ENCODE measurements around the gene RFC3. TPM values are rescaled to one million over a fixed set of nuclear protein-coding genes. Genes with fewer than 3 reads are reported as not detected.

The RFC3 gene
- total and polyA plus RNA-seq, 10 donors = 3.6 to 25.7 (median 9.9) TPM

DNA sequence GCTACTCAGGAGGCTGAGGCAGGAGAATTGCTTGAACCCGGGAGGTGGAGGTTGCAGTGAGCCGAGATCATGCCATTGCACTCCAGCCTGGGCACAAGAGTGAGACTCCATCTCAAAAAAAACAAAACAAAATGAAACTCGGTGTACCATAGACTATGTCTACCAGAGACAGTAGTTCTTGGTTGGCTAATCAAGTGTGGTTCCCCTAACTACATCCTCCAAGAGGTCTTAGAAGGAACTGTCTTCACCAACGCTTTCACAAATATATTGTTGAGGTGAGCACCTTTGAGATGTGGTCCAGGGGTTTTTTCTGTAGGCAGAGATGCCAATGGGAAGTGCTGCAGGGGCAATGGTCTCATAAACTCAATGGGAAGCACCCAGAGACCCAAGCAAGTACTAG lies 48.0 kb downstream of the RFC3 start:
- no peaks in the 10 kb centered on the region for H3K9me3 ChIP-seq
- intact Hi-C loops (cut with DNase I; ENCODE audit: low total_unique reads) = no loop called here
- no peaks in the 10 kb centered on the region for H3K36me3 ChIP-seq
- no peak overlapping the region for H3K27ac ChIP-seq
- DNase-seq = no peak
- no peak overlapping the region for H3K4me3 ChIP-seq
- H3K27me3 ChIP-seq (replicated peaks in 1 of 7) = no peaks in the 10 kb centered on the region
- TF ChIP-seq, protein P1, sequence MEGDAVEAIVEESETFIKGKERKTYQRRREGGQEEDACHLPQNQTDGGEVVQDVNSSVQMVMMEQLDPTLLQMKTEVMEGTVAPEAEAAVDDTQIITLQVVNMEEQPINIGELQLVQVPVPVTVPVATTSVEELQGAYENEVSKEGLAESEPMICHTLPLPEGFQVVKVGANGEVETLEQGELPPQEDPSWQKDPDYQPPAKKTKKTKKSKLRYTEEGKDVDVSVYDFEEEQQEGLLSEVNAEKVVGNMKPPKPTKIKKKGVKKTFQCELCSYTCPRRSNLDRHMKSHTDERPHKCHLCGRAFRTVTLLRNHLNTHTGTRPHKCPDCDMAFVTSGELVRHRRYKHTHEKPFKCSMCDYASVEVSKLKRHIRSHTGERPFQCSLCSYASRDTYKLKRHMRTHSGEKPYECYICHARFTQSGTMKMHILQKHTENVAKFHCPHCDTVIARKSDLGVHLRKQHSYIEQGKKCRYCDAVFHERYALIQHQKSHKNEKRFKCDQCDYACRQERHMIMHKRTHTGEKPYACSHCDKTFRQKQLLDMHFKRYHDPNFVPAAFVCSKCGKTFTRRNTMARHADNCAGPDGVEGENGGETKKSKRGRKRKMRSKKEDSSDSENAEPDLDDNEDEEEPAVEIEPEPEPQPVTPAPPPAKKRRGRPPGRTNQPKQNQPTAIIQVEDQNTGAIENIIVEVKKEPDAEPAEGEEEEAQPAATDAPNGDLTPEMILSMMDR (IDR thresholded peaks at IDR 0.05 in 8 of 11, conservative IDR thresholded peaks at IDR 0.05 in 3 of 11) = no peak
- no peak for TF ChIP-seq POLR2AphosphoS5 (IDR thresholded peaks at IDR 0.05)
- TF ChIP-seq POLR2A (IDR thresholded peaks at IDR 0.05) = no peak
- H3K4me1 ChIP-seq = no peaks in the 10 kb centered on the region
- WGBS, 5 donors = 83 to 88% (median 84%) methylated on average over 4 of the region's 4 CpGs

DNA sequence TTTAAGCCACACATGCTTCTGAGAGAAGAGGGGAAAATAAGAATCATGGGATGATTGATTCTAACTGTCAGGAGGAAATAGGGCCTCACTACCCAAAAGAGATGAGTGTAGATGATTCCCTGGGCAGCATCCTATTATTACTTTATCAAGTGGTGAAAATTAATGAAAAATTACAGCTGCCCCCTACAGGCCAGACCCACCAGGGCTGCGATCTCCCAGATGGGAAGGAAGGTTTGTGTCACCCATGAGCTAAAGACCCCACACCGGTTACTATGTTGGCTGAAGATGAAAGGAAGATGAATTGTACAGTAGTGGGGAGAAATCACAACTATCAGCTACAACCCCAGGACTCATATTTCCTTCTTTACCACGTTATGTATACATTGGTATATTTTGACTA lies 49.5 kb downstream of the RFC3 start:
- intact Hi-C loops (cut with DNase I; ENCODE audit: low total_unique reads) = no loop called here
- H3K9me3 ChIP-seq = no peaks in the 10 kb centered on the region
- WGBS, 5 donors = 87 to 96% (median 90%) methylated on average over 3 of the region's 3 CpGs
- no peak for DNase-seq
- no peaks in the 10 kb centered on the region for H3K4me1 ChIP-seq
- H3K4me3 ChIP-seq = no peak overlapping the region
- H3K36me3 ChIP-seq = no peaks in the 10 kb centered on the region
- H3K27ac ChIP-seq = no peak overlapping the region
- H3K27me3 ChIP-seq (replicated peaks in 1 of 7) = no peaks in the 10 kb centered on the region
- no peak for TF ChIP-seq POLR2AphosphoS5 (IDR thresholded peaks at IDR 0.05)
- TF ChIP-seq, protein P1 (IDR thresholded peaks at IDR 0.05 in 8 of 11, conservative IDR thresholded peaks at IDR 0.05 in 3 of 11) = no peak
- TF ChIP-seq POLR2A (IDR thresholded peaks at IDR 0.05) = no peak

GRCh38 chr13:33868343-33868994 lies 50.5 kb downstream of the RFC3 start:
- no peak for DNase-seq
- Histone ChIP-seq H3K4me3 (no peak overlapping the region), H3K9me3 (no peaks in the 10 kb centered on the region), H3K27ac (no peak overlapping the region), H3K27me3 (replicated peaks in 1 of 7) (no peaks in the 10 kb centered on the region), H3K4me1 (no peaks in the 10 kb centered on the region), H3K36me3 (no peaks in the 10 kb centered on the region)
- intact Hi-C loops (cut with DNase I; ENCODE audit: low total_unique reads) = no loop called here
- 91 to 98% (median 94%) methylated on average over 3 of the region's 3 CpGs for WGBS, 5 donors
- TF ChIP-seq, protein P1 (IDR thresholded peaks at IDR 0.05 in 8 of 11, conservative IDR thresholded peaks at IDR 0.05 in 3 of 11) = no peak
- TF ChIP-seq POLR2AphosphoS5 (IDR thresholded peaks at IDR 0.05) = no peak
- no peak for TF ChIP-seq POLR2A (IDR thresholded peaks at IDR 0.05)

DNA sequence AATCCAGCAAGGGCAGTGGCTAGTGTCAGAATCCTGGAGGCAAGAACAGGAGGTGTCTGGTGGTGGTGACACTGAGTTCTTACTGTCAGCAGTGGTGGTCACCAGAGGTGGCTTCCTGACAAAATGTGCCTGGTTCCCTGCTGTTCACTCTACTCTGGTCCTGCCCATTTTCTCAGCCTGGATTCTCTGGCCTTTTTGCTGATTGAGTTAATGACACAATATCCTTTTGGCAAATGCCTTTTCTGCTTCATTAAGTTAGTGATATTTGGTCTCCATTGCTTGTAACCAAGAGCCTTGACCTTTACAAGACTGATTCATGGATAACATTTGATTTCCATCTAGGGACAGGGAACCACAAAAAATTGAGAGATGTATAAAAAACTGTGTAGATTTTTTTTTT lies 51.1 kb downstream of the RFC3 start:
- Histone ChIP-seq H3K9me3 (no peaks in the 10 kb centered on the region), H3K4me3 (no peak overlapping the region), H3K27me3 (replicated peaks in 1 of 7) (no peaks in the 10 kb centered on the region), H3K36me3 (no peaks in the 10 kb centered on the region), H3K4me1 (no peaks in the 10 kb centered on the region), H3K27ac (no peak overlapping the region)
- DNase-seq = no peak
- TF ChIP-seq POLR2A (IDR thresholded peaks at IDR 0.05) = no peak
- TF ChIP-seq POLR2AphosphoS5 (IDR thresholded peaks at IDR 0.05) = no peak
- TF ChIP-seq, protein P1 (IDR thresholded peaks at IDR 0.05 in 8 of 11, conservative IDR thresholded peaks at IDR 0.05 in 3 of 11) = no peak
- intact Hi-C loops (cut with DNase I; ENCODE audit: low total_unique reads) = no loop called here
